Dermis microvascular lymphatic vessel endothelial cell (primary cell): Measurements from ENCODE around the gene VSIR. TPM values are rescaled to one million over a fixed set of nuclear protein-coding genes. Genes with fewer than 3 reads are reported as not detected.

ENCODE experiments used
- DNase-seq, 2 donors: peaks; one replicate each; pipeline versions ENCODE4 v3.0.0 to v3.0.0-alpha.2; 2010; ENCODE audit warnings: low read depth in 2 of 2
- total RNA-seq: library from RNA; depleted of rRNA; stranded (reverse); fragments of >200 nt; gene quantifications from 2 replicates; pipeline ENCODE4 v1.2.1, GENCODE V29; 2014

The VSIR gene
- total RNA-seq, 1 donor from 2014 or later, result 12.2 TPM

DNA sequence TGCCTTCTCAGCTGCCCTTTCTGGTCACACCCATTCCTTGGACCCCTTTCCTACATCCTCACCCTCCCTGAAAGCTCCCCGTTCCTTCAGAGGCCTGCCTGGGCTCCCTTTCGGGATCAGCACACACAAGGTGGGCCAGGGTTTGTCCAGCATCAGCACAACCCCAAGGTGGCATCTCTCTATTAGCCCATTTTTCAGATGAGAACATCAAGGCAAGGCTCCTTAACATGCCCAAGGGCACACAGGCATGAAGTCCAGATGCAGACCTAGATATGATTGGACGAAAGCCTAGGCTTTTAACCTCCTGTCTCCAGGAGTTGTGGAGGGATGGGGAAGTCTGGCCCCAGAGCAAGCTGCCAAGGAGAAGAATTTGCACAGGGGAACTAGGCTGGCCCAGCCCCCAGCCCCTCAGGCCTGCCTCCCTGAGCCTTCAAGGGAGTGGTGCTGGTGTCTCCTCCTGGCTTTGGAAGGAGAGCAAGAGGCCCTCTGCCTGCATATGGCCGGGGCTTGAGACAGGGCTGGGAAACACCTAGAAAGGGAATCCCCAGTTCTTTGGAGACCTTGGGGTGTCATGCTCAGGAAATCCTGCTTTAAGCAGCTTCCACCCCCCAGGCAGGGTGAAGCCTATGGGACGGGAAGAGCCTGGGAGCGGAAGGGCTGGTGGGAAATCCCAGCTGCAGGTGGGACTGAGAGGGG, 9.0 kb upstream of the VSIR start:
- DNase-seq, result peak in 1 of 2 donors; percentile 23

DNA sequence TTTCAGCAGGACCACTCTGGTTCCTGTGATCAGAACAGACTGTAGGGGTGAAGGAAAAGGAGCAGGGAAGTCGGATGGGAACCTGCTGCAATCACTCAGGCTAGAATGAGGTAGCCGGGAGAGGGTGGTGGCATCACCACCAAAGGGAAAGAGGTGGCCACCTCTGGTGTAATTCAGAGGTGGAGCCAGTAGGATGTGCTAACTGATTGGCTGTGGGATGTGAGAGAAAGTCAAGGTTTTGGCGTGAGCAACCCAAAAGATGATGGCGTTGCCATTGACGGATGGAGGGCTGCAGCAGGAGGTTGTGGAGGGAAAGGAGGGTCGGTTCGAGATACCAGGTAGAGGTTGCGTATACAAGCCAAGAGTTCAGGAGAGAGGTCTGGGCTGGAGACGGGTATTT, 7.4 kb upstream of the VSIR start:
- DNase-seq, result no peak

DNA sequence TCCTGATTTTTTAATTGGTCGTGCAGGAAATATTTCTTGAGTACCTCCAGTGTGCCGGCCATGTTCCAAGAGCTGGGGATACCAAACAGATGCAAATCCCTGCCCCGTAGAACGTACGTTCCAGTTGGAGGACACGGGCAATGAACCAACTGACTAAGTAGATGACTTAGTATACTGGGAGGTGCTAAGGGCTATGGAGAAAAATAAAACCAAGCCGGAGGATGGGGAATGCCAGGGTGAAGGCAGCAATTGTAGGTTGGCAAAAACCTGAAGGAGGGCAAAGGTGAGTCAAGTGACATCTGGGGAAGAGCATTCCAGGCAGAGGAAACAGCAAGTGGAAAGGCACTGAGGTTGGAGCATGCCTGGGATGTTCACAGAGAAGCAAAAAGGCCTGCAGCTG, 6.8 kb upstream of the VSIR start:
- DNase-seq, result no peak

DNA sequence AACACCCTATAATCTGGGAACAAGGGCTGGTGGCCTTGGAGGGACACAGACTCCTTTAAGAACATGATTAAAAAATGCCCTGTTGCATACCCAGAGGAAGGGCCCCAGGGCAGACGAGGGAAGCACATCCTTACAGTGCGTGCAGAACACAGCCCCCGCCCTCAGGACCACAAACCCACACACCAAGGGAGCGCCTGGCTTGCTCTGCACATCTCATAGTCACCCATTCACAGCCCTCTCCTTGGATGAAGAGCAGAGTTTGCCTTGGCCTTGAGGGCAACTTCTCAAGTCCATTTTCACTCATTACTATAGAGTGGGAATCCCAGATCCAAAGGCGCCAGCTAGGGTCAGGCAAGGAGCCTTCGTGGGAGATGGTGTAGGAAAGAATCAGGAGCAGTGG, 6.3 kb upstream of the VSIR start:
- no peak for DNase-seq

DNA sequence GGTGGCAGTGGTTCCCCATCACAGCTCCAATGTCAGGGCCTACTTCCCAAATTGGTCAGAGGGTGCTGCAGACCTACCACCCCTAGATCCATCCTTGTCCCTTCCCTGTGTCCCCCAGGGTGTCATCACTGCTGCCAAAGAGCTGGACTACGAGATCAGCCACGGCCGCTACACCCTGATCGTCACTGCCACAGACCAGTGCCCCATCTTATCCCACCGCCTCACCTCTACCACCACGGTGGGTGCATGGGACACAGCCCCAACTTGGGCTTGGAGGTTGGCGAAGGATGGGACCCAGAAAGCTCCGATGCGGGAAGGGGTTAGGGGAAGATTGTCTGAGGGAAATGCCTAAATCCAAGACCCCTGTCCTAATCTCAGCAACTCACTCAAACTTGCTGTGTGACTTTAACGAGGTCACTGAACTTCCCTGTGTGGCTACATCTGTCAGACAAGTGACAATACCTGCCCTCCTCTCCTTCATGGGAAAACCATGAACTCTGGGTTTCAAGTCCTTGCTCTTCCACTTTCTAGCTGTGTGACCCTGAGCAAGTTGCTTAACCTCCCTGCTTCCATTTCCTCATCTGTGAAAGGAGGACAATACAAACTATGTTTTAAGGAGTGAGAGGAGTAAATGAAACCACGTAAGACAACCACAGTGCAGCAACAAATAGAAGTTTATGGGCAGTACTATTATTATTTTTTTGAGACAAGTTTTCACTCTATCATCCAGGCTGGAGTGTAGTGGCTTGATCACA, 4.9 kb upstream of the VSIR start:
- no peak for DNase-seq

DNA sequence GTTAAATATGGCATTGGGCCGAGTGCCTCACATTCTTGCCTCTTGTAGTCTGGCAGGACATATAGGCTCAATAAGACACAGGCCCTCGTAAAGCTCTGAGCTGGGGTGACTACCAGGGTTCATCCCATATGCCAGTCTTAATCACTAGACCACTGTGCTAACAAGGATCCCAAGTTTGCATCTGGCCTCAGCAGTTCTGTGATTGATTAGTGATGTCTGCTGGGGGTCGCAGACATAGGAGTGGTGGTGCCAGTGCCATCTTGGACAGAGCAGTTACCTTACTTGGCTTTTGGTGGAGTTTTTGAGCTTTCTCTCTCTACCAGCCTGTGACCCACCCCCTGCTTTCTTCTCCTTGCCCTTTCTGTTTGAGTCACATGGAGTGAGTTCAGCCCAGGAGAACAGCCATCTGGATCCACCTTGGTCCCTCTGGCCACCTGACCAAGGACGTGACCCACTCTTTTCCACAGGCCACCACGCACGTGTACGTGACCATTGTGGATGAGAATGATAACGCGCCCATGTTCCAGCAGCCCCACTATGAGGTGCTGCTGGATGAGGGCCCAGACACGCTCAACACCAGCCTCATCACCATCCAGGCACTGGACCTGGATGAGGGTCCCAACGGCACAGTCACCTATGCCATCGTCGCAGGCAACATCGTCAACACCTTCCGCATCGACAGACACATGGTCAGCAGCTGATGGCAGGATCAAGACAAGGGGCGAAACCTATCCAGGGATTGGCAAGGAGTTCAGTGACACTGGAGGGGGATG, 4.1 kb upstream of the VSIR start:
- no peak for DNase-seq

DNA sequence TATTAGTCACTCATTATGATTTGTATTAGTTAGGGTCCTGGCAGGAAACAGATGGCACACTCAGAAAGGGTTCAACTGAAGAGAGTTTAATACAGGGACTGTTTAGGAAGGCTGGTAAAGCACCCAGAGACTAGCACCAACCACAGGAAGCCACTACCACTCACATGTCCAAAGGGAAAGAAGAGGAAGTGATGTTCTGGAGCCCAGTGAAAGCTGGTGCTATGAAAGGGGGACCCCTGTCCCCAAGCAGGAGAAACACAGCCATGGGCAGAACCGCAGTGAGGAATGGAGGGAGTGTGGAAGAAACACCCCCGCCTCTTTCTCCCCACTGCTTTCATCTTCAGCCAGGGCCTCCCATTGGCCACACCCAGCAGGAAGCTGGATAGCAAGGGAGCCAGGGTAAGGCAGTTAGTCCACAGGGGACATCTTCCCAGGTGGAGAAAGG, 3.2 kb upstream of the VSIR start:
- no peak for DNase-seq

DNA sequence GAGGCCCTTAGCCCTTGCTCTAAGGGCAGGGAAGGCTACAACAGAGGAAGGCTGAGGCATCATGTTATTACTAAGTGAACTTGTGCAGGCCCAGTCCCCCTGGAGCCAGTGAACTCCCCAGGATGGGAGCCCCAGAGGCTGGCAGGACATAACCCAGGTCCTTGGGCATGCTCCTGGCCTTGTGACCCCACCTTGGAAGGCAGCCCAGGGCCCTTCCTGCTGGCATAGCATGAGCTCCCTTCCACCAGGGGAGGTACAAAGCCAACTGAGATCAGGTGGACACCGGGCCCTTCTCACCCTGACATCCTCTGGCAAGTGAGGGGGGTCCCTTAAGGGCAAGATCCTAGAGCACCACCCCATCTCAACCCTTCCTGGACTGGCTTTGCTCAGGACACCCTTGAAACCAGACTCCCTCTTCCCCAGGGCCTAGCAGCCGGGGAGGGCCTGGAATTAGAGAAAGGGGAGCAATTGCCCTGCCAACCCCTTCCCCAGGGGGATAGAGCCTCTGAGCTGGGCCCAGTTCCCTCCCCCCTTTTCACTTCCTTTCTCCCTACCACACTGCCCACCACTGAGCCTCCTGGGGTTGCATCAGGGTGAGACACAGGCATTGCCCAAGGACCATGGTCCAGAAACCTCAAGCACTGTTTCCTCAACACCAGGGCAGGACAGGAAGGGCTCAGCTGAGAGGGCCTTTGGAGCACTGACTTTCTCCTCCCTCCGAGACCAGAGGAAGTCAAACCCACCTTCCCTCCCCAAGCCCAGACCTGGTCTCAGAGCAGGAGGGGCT, 1.8 kb upstream of the VSIR start:
- DNase-seq, result no peak

DNA sequence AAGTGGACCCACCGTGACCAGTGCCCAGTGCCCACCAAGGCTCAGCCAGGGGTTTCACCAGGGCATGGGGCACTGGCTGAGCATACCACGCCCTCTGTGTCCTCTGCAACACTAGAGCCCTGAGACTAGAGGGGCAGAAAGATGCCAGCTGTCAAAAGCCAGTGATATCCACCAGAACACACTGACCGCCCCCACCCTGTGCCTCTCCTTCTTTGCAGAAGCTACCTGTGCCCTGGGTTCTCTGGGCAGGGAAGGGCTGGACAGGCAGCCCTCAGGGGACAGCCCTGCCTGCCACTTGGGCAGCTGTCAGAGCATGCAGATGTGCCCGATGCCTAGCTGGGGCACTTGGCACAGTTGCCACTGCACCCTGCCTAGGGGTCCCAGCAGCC, 494 bp downstream of the VSIR start:
- DNase-seq, result no peak

DNA sequence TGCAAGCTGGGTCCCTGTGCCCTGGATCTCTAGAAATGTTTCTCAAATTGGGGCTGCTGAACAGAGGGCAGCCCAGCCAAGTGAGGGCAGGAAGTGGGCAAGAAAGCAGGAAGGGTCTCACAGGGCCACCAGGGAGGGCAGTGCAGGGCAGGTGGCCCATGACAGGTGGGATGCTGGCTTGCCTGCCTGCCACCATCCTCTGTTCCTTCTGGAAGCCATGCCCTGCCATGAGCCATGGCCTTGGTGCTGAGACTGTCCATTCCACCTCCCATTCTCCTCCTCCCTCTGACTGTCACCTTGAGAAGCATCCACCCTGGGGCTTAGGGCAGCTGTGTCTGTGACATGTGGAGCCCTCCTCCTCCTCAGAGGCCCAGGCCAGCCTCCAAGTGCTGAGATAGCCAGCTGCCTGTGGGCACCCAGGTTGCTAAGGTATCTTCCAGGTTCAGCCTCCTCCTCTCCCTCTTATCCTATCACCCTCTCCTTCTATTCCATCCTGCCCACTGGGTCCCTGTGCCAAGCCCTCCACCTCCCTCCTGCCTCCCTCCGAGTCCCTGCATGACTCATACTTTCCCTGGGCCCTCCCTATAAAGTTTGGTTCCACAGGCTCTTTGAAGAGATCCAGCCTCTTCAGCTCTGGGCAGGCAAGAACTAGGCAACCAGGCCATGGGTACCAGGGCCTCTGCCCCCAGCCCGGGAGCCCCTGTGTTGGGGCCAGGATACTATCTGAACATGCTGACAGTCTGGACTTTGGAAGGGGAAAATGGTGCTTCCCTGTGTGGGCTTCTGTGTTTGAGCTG, 1.3 kb downstream of the VSIR start:
- DNase-seq, result peak; percentile 42 to 51

DNA sequence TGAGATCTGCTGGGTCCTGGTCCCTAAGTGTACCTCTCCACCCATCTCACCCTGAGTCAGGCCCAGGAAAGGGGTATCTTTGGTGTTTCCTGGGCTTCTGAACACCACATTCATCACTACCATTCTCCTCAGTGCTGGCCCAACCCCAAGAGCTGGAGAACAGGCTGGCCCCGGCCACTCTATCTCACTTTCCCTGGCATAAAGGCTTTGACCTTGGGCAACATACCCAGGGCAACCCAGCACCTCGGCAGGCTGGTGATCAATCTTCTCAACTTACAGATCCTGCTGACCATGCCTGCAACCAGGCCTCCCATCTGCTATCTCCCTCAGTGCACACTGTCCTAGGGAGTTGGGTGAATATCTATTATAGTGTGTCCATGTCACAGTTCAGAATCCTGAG, 2.1 kb downstream of the VSIR start:
- DNase-seq, result no peak

DNA sequence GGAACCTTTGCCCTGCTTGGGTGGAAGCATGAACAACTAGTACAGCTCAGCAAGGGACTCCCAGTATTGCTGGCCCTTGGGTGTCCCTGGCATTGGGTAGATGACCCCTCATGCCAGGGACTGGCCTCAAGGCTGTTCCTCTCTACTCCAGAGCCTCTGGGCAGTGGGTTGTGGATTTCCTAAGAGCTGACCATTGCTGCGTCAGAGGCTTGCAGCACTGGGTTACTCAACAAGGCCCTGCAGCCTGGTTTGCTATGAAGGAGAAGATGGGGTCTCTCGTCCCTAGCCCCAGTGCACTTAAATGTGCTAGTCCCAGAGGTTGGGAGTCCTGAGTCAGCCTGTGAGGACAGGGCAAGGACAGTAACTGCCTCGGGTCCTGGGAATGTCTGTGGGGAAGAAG, 2.5 kb downstream of the VSIR start:
- no peak for DNase-seq

DNA sequence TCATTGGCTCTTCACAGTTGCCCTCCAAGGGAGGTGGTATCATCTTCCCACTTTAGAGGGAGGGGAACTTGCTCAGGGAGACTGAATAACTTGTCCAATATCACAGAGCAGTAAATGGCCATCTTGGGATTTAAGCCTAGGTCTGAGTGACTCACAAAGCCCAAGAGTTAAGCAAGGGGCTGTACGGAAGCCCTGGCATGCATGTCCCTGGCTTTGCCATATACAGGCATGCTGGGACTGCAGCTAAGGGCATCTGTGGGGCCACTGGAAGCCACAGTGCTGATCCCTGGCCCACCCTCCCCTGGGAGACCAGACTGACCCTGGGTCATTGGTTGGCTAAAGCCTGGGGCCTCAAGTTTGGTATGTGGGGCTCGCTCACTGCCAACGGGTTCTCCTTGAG, 3.1 kb downstream of the VSIR start:
- no peak for DNase-seq

DNA sequence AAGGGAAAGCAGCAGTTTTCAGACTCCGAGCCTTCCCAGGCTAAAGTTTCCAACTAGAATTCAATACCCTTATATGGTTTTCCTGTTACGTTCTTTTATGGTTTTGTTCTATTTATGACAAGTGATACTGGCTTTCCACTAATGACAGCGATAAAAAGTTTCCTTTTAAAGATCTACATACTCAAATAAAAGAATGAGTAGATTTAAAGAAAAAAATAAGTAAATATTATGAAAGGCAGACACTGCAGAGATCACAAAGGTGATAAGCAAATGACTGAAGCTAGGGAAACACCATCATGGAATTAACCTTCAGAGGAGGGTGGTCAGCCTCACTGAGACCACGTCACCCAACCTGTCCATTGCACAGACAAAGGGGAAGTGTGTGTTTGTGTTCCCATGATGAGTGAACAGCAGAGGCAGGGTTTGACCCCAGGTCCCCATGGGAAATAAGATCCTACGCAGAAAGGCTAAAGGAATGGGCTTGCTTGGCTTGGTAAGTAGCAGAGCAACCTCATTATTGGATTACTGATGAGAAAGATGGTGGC, 4.0 kb downstream of the VSIR start:
- DNase-seq, result peak; percentile 85

DNA sequence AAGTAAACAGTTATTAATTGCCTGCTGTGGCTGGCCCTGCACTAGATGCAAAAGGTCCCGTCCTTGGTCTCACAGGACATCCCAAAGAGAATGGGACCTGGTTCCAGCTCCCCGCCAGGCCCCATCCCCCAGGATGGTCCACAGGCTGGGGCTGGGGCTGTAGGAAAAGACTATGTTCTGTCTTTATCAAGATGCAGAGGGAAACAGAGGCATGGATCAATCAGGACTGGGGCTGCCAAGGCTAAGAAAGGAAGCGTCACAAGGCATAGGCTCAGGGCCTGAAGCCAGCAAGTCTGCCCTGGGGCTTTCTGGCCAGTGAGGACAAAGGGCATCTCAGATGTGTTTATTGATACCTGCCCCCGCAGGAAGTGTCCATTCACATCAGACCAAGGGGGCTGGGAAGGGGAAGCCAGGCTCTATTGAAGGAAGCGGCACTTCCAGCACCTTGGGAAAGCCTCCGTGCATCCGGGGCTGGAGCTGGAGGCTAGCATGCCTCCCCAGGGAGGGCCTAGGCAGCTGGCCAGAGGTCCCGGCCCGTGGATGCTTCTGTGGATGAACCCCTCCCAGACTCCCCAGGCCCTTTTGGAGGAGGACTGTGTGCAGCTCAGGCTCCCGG, 5.8 kb downstream of the VSIR start:
- peak in 1 of 2 donors; percentile 48 for DNase-seq

DNA sequence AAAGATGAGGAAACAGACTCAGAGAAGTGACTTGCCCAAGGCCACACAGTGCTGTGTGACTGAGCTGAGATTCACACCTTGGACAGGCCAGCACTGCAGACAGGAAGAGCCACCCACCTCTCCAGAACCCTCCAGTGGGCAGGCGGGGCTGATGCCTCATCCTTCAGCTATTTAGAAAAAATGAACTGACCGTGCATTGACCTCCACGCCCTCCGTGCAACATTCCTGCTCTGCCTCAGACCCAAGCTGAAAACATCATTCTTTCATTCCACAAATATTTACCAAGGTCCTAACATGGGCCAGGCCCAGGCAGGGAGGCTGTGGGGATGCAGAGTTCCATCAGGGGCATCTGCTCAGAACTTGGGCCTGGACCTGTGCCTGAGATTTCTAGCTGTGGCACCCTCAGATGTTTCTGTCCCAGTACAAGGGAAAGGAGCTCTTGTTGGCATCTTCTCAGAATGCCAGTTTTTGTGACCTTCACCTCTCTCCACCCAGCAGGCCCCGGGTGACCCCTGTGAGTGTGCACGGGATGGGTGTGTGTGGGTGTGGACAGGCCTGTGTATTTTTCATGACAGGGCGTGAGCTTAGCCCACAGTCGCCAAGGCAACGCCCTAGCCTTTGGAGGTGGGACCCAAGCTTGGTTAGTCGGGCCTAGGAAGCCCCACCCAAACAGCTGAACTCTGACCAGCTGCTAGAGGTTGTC, 6.5 kb downstream of the VSIR start:
- DNase-seq, result peak; percentile 54 to 68

DNA sequence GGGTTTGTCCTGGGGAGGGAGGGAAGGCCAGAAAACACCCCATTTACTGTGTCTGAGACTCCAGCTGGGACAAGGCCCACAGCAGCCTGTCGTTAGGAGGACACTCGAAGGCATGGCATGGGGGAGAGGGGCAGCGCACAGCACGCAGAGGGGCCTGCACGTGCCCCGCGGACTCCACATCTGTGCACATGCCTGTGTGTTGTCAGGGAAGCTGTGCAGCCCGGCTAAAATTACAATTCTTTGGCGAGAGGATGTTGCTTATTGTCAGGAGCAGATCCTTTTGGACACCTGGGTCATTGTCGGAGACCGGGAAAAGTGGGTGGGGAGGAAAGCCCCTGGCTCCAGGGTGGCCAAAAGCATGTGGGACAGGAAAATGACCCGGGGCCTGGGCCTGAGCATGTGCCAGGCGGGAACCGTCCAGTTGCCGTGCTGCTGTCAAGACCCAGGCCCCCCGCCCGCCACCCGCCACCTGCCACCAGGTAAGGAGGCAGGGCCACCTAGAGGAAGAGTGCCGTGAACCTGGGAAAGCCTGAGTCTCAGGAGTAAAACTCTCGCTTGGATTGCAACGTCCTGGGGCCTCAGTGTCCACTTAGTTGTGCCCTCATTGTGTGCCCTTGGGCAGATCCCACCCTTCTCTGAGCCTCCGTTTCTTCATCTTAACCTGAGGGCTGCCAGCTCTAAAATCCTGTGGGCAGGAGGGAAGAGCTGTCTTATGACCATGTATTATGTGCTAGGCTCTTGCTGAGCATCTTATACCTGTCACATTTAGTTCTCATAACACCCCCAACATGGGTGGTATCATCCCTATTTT, 7.2 kb downstream of the VSIR start:
- peak; percentile 12 to 38 for DNase-seq

DNA sequence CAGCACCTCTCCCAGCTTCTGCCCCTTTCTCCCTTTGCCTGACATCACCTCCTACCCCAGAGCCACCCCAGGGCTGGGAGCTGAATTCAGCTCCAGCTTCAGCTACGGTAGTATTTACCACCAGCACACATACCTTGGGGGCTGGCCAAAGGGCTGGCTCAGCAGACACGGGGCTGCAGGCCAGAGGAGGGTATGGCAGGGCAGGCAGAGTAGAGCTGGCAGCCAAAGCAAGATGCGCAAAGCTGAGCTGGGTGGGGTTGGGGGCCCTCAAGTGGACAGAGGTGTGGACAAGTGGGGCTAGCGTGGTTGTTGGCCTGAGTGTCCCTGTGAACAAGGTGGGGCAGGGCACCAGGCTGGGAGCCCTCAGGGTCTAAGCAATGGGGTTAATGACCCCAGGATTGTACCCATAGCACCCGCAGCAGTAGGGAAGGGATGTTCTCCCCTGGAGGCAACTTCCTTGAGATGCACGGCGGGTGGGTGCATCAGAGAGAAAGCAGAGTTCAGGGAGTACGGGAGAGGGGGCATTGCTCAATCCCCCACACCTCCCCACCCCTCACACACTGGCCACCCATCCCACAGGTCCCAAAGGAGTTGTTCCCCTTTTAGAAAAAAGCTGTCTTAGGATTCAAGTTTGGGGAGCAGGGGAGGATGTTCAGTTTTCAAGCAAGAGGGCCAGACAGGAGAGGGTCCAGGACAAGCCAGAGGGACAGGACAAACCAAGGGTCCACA, 8.0 kb downstream of the VSIR start:
- DNase-seq, result no peak
